GM19463 (cell line): ENCODE results near the gene SEC63.
"Not testable (repeated sequence)": the region's sequence is repeated elsewhere in the genome, so short reads cannot be mapped to it uniquely, and the experiment has no call there.

Experiments
- ATAC-seq: cut with Tn5 transposase; IDR thresholded peaks from one replicate; pipeline ENCODE4 v1.9.1; 2021; ENCODE audit warnings: mild to moderate bottlenecking, moderate library complexity; ENCODE audit not compliant: unreplicated experiment

Gene SEC63

DNA sequence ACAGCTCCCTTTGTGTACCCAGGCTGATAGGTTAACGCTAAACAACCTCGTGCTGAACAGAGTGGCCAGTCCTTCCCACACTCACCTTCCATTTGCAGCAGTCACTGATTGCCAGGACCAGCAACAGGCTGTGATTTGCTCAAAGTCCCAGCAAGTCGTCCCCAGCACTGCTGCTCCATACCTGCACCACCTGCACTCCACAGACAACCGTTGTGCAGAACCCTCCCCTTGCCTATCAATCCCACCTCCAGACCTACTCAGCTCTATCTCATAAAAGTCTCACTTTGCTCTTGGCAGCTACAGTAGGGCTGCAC, 90.7 kb downstream of the SEC63 start:
- no peak for ATAC-seq

DNA sequence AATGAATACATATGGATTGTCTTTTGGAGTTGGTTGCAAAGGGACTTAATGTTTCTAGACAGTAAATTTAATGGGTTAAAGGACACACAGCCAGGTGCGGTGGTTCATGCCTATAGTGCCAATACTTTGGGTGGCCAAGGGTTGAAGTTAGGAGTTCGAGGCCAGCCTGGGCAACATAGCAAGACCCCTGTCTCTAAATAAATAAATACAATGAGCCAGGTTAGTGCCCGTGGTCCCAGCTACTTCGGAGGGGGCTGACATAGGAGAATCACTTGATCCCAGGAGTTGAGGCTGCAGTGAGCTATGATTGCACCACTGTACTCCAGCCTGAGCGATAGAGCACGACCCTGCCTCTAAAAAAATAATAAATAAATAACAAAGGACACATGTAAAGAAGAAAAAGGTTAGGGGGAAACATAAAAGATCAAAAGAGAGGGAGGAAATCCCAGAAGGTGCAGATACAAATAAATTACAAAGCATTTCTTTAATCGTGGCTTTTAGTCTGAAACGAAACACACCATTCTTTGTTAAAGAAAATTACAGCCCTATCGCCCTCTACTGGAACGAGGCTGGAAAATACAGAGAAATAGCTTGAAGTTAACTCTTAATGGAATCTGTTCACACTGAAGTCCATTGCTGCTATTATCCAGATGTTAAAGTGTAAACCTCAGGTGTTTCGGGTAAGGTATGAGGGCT, 91.3 kb downstream of the SEC63 start:
- ATAC-seq: no peak

DNA sequence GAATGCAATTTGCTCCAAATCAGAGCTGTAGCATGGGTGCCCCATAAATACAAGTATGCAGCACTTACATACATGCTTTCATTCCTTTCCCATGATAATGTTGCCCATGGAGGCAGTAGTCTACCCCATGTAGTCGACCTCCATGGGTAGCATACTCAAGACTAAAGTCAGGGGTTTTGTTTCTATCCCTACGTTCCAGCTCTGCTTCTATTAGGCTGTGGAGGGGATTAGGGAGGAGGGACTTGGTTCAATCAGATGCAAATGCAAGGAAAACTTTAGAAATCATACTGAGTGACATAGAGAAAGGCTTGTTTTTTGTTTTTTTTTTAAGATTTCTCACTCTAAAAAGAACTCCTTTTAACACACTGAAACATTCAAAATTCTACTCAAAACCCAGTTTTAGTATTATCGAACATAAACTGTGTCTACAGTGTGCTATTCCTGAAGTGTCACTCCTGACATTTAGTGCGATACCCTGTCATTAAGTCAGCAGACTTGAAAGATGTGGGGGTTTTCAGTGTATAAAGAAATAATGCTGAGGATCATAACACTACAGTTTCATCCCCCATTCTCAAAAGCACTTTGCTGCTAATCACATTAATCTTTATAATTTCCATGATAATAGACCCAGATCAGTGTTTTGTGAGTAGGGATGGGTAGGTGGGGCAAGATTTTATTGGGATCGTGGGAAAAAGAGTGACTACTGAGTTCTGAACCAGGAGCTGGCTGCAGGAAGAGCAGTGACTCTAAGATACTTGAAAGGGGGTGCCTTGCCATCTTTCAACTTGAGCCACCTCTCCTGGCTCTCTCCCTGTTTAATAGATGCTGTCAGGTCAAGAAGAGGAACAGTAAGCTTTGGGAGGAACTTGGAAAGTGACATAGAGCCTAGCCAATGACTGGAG, 93.5 kb downstream of the SEC63 start:
- no peak for ATAC-seq

DNA sequence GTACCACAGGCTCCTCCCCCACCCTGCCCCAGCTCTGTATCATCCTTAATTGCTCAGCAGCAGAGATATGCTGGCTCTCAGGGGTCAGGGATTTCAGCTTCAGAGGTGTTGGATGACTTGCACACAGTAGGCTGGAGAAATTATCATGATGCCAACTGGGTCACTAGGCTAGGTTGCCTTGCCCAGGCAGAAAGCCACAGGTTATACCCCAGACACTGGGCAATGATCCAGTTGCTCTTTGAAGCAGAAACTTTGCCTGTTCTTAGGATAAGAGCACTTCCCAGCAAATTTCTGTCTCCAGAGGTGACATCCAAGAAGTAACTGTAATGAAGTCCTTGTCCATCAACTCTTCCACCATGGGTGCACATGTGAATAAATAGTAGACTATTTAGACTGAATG, 95.6 kb downstream of the SEC63 start:
- no peak for ATAC-seq

DNA sequence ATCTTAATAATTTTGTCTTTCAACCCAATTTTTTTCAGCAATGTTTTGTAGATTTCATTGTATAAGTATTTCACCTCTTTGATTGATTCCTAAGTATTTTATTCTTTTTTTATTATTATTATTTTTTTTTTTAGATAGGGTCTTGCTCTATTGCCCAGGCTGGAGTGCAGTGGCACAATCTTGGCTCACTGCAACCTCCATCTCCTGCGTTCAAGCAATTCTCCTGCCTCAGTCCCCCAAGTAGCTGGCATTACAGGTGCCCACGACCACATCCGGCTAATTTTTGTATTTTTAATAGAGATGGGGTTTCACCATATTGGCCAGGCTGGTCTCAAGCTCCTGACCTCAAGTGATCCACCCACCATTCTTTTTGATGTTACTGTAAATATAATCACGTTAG, 97.0 kb downstream of the SEC63 start:
- ATAC-seq: not testable (repeated sequence)

GRCh38 chr6:107860144-107860543, 97.9 kb downstream of the SEC63 start:
- not testable (repeated sequence) for ATAC-seq

DNA sequence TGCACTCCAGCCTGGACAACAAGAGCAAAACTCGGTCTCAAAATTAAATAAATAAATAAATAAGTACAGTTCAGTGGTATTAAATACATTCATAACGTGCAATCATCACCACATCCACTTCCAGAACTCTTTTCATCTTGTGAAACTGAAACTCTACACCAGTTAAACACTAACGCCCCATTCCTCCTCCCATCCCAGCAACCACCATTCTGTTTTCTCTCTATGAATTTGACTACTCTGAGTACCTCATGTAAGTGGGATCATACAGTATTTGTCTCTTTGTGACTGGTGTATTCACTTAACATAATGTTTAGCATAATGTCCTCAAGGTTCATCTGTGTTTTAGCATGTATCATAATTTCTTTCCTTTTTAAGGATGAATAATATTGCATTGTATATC, 104.8 kb downstream of the SEC63 start:
- no peak for ATAC-seq

- no peak for ATAC-seq
These were observed 108.7 kb downstream of the SEC63 start for GRCh38 chr6:107849325-107849724.

DNA sequence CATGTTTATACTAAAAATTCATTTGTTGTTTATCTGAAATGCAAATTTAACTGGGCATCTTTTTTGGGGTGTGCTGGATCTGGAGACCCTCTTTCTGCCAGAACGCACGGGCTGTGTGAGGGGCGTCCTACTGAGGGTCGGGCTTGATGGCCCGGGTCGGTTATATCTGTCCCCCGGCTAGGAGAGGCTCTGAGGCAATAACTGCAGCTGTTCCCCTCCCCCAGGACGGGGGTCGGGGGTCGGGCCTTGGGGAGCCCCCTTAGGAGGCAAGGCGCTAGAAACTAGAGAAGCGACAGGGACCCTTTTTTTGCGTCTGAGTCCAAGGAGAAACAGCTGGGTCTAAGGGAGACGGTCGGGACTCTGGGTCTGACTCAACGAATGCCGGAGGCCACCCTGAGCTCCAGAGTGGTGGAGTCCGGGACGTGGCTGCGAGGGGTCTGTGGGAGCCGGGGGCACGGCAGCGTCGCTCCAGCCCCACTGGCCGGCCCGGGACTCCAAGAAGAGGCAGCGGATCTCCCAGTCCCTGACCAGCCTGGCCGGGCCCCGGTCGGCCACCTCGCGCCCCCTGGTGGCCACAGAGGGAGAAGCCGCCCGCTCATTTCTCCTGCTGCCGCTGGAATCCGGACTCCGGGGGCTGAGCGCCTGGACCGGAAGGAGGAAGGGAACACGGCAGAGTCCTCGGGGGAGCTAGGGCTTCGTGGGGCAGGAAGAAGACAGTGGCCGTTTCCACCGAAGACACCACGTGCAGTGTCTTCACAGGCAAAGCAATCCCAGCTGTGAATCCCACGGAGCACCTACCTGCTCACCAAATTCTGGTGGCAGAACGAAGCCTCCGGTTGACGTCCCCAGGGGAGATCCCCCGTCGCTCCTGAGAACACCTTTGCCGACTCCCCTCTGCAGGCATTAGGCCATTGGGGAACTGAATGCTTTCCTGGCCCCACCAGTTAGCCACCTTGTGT, 109.9 kb downstream of the SEC63 start:
- ATAC-seq: peak; percentile 77

DNA sequence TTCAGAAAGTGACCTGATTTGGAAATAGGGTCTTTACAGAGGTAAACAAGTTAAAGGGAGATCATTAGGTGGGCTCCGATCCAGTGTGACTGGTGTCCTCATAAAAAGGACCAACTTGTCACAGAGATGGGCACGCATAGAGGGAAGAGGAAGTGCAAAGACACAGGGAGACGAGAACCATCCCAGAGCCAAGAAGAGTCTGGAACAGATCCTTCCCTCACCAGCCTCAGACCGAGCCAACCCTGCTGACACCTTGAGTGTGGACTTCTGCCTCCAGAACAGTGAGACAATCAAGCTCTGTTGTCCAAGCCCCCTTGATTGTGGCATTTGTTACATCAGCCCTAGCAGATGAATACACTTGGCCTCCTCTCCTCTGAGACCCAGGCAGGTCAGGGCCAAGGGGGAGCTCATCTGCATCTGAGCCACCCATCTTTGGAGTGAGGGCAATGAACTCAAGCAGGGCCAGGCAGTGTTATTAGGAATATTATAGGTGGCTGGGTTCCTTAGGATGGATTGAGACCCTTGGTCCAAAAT, 111.7 kb downstream of the SEC63 start:
- no peak for ATAC-seq

DNA sequence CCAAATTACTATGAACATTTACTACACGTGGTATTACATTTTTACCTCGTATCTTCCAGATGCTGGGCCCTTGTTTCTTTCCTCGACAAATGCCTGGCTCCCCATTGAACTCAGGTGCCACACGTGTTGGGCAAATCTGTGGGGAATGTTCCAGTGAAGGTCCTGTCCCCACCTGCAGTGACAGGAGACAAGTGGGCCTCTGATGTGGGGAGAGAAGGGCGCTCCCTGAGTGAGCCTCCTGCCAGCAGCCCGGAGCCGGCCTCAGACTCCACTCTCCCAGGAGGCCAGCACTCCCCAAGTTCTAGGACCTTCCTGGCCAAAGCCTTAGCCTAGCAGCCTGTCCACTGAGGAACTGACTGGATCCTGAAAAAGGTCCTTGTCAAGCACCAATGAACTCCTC, 112.2 kb downstream of the SEC63 start:
- no peak for ATAC-seq

DNA sequence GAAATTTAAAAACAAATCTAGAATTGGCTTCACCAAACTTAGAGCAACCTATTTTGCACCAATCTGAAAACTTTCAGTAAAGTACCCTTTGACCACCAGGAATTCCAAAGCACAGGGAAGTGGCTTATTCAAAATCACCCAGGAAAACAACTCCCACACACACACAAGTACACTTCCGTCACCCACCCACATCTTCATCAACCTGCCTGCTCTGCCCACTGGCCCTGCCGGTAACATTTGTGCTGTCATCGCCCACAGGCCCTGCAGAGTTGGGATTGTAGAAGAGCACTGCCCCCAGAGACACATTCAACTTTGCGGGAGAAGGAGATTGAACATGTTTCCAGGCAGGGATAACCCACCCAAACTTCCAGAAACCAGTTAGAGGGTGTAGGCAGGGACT, 114.6 kb downstream of the SEC63 start:
- ATAC-seq: no peak

DNA sequence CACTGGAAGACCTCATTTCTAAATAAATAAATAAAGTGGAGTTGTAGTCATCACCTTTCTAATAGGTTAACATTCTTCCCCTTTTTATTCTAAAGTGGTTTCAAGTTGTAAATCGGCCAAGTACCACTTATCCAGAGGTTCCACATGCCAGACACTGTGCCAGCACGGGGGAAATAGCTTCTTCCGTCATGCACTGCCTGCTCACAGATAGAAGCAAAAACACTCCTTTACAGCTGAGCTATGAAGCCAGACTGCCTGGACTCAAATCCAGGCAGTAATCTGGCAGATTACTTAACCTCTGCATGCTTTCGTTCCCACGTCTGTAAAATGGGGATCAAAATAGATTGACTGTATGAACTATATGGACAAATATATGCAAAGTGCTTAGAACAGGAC, 116.7 kb downstream of the SEC63 start:
- no peak for ATAC-seq

GRCh38 chr6:107840636-107841274, 117.3 kb downstream of the SEC63 start:
- ATAC-seq: no peak

- ATAC-seq: no peak
These were observed 124.9 kb downstream of the SEC63 start for GRCh38 chr6:107833136-107833535.

GRCh38 chr6:107832151-107833056, 125.6 kb downstream of the SEC63 start:
- ATAC-seq: no peak

GRCh38 chr6:107830060-107830459, 127.9 kb downstream of the SEC63 start:
- no peak for ATAC-seq

- no peak for ATAC-seq
These were observed 130.5 kb downstream of the SEC63 start for GRCh38 chr6:107827541-107827940.

DNA sequence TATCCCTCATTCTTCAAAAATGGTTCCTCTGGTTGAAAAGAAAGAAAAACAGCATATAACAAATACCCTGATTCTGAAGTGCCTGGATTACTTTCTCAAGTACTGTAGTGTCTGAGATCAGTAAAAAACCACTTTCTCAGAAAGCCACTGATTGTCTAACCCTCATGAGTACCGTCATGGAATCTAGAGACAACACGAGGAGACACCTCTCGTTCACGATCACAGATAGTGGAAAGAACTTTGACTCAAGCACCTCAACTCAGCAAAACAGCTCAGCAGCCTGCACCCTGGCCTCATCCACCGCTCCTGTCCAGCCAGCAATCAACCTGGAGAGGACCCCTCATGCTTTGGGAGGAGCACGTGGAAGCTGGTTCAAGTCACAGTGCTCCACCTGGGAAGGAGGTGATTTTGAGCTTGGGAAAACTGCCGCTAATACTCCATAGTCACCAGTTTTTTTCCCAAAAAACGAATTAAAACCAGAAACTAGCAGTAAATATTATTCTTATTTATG, 134.9 kb downstream of the SEC63 start:
- ATAC-seq: no peak
